GM18858 (cell line): Measurements from ENCODE around the gene FOXE3.

Experiments used
- ATAC-seq: cut with Tn5 transposase; IDR thresholded peaks from one replicate; pipeline ENCODE4 v1.9.1; 2021; ENCODE audit not compliant: unreplicated experiment

The FOXE3 gene

DNA sequence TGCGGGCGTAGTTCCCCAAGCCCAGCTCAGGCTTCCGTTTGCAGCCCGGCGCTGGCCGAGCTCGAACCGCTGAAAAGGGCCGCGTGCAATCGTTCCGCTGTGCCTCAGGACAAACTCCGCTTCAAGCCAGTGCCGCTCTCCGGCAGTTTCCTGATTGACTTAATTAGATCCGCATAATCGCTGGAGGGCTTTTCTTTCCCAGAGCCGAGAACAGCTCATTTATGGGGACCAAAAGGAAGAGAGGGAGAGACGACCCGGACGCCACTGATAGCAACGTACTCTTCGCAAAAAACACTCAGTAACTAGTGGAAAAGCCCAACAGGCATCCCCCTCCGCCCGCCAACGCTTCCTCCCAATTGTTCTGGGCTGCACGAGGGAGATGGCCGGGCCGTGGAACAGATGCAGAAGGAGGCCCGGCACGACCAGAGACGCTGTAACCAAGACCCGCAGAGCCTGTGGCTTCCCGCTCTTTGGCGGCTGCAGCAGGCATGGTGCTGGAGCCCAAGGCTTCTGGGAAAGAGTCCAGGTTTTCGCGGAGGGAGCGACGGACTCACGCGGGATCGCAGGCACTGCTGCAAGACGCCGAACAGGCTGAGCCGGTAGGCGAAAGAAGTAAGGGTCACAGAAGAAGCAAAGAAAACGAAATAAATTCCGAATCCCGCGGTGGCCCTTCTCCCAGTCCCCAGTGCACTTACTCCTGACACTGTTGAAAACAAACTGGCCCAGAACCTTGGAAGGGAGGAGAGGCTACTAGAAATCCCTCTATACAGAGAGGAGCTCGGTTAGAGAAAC lies 18.2 kb downstream of the FOXE3 start:
- no peak for ATAC-seq

DNA sequence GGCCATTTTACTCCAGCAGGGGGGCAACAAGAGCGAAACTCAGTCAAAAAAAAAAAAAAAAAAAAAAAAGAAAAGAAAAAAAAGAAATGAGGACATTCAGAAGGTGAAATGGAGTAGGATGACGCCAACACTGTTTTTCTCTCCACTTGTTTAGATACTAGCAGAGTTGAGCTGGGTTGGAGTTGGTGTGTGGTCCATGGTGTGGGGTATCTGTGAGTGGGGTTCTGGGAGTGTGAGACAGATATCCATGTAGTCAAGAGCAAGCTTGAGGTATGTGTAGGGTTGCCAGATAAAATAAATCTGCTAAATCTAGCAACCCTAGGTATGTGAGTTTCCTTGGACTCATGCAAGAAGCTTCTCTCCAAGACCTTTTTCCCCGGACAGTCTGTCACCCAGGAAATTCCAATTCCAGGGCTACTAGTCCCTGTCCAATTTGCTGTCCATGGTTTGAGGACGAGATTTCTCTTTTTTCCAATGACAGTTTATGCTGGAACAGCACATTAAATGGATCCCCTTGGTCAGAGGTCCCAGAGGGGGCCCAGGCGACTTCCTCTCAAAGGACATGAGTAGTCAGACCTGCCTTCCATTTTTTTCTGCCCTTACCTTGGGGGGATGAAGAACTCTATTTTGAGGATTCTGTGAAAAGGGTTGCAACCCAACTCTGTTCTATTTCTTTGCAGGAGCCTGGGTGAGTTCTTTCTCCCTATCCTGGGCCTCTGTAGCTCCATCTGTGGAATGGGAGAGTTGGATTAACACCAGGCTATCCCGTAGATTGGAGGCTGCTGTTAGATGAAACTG lies 19.6 kb downstream of the FOXE3 start:
- no peak for ATAC-seq

DNA sequence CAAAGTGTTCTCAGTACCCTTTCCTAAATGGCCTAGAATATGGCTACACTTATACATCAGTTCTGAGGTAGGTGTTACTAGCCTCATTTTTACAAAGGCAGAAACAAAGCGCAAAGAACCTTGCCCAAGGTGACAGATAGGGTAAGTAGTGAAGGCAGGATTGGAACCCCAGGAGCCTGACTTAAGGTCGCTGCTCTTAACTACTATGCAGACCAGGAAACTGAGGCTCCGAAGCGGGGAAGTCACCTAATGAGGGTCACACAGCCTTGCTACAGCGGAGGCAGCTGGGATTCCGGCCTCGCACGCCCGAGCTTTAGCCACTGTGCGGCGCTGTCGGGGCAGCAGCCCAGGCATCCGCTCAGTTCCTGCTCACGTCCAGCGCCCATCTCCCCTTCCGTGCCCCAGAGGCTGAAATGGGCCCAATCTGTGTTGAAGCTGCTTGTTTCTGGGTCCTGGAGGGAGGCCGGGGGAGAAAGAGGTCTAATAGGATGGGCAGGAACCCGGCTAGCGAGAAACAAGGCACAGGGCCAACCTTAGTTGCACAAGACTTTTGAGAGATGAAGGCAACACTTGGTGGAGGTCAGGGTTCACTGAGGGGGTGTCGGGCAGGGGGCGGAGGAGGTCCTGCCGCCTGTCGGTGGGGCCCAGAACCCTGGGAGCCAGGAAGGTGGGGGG lies 20.4 kb downstream of the FOXE3 start:
- ATAC-seq = no peak

DNA sequence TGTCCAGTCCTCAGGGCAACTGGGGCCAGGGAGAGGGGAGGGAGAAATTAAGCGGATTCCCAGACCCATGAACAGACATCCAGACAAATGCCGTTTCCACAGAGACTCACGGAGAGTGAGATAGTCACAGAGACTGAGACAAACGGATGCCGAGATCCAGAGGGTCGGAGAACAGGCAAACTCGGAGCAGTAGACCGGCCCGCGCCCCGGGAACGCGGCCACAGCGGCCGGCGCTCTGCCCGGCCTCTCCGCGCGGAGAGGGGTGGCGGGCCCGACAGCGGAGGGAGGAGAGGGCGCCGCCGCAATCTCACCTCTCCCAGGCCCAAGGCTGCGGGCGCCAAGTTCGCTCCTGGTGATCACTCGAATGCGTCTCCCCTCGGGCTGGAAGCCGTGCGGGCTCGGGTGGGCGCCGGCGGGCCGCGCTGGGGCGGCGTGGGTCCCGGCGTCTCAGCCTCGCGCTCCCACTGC lies 20.9 kb downstream of the FOXE3 start:
- ATAC-seq = peak; percentile 3

DNA sequence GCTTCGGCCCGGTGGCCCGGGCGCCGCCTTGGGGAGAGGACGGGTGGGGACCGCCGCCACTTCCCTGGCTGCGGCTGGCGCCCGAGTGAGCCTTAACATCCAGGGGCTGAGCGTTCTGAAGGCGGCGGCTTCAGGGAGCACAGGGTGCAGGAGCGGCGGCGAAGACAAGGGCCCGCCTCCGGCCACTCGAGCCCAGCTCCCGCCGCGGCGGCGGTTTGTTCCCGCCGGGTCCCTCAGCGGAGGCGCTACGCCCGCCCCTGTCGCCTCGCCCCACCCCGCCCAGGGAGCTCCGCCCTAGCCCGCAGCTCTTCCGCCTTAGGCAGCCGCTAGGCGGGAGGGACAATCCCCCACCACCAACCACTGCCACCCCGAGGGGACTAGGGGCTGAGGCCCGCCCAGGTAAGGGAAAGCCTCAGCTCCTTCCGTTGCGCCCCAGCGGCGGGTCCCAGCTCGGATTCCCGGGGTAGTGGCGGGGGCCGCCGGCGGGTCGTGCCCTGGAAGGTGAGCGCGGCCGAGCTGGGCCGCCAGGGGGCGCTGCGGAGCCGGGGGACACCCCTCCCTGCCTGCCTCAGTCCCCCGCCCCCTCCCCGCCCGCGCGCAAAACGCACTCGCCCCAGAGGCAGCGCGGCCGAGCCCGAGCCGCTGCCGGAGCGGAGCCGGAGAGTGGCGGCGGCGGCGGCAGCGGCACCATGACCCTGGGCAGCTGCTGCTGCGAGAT lies 21.5 kb downstream of the FOXE3 start, which contains the start of gene FOXD2:
FOXD2 (plus strand) TSS at position 598 of the 718 bp plus-strand sequence; CDS start at position 690, 92 bp downstream.
- ATAC-seq = peak; percentile 73

DNA sequence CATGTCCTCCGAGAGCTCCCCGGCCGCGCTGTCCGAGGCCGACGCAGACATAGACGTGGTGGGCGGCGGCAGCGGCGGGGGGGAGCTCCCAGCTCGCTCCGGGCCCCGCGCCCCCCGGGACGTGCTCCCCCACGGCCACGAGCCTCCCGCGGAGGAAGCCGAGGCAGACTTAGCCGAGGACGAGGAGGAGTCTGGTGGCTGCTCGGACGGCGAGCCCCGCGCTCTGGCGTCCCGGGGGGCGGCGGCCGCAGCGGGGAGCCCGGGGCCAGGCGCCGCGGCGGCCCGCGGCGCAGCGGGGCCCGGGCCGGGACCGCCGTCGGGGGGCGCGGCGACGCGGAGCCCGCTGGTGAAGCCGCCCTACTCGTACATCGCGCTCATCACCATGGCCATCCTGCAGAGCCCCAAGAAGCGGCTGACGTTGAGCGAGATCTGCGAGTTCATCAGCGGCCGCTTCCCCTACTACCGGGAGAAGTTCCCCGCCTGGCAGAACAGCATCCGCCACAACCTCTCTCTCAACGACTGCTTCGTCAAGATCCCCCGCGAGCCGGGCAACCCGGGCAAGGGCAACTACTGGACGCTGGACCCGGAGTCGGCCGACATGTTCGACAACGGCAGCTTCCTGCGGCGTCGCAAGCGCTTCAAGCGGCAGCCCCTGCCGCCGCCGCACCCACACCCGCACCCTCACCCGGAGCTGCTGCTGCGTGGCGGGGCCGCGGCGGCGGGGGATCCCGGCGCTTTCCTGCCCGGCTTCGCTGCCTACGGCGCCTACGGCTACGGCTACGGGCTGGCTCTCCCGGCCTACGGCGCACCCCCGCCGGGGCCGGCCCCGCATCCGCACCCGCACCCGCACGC lies 22.3 kb downstream of the FOXE3 start:
- no peak for ATAC-seq

DNA sequence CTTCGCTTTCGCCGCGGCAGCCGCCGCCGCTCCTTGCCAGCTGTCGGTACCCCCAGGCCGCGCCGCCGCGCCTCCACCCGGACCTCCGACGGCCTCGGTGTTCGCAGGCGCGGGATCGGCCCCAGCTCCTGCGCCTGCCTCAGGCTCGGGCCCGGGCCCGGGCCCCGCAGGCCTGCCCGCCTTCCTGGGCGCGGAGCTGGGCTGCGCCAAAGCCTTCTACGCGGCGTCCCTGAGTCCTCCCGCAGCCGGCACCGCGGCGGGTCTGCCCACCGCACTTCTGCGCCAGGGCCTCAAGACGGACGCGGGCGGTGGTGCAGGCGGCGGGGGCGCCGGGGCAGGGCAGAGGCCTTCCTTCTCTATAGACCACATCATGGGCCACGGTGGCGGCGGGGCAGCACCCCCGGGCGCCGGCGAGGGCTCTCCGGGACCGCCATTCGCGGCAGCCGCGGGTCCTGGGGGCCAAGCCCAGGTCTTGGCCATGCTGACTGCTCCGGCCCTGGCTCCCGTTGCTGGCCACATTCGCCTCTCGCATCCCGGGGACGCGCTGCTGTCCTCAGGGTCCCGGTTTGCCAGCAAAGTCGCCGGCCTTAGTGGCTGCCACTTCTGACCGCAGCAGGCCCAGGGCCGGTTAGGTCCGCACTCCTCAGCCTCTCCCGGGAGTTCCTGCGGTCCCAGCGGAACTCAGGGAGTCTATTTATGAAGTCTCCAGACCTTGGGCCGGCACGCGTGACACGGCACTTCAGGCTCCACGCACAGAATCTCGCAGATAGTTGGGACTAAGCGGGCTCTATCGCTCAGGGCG lies 23.1 kb downstream of the FOXE3 start:
- ATAC-seq = no peak

DNA sequence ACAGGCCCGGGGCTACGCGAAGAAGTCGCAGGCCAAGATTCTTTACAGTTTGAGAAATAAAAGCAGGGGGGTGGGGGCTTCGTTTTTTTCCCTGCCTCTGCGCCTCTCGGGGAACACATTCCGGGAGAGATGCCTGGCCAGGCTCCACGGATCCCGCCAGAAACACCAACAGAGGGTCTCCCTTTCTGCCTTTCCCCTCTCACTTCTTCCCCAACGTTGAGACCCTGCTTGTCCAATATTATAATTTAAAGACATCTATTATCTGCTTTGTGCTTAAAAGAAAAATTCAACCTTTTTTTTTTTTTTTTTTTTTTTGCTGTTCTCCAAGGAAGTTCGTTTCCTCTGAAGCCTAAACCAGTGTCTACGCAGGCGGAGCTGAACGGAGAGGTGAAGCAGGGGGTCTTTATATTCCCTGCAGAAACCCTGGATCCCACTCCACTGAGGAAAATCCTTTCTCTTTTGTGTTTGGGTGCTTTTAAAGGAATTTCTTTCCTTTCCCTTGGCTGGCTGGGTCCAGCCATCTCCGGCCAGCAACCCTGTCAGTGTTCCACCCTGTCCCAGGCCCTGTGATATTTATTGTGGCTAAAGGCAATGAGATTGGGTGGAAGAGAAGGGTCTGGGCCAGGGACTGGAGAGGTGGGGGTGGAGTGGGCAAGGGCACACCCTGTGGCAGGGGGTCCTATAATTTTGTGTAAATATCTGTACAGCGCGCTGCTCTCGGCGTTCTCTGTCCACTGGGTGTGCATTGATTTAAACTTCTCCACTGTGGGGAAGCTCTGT lies 23.9 kb downstream of the FOXE3 start:
- ATAC-seq = no peak

DNA sequence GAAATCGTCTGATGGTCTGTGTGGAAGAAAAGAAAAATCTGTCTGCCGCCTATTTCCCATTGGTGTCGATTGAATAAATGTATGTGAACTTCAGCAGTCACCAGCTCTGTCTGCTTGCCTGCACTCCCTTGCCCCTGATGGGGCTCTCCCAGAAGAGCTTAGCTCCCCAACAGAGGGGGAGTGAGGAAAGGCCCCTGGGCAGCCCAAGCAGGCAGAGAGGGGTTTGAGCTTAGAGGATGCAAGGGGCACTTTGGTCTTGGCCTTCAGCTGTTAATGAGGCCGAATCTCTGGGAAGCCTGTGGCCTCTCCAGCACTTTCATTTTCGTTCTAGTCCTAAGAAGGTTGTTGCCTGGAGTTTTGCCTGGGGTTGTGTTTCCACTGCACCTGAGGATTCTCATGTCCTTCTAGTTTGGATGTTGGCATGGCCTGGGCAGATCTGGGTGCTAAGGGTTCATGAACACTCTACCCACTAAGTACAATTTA lies 24.6 kb downstream of the FOXE3 start:
- no peak for ATAC-seq

DNA sequence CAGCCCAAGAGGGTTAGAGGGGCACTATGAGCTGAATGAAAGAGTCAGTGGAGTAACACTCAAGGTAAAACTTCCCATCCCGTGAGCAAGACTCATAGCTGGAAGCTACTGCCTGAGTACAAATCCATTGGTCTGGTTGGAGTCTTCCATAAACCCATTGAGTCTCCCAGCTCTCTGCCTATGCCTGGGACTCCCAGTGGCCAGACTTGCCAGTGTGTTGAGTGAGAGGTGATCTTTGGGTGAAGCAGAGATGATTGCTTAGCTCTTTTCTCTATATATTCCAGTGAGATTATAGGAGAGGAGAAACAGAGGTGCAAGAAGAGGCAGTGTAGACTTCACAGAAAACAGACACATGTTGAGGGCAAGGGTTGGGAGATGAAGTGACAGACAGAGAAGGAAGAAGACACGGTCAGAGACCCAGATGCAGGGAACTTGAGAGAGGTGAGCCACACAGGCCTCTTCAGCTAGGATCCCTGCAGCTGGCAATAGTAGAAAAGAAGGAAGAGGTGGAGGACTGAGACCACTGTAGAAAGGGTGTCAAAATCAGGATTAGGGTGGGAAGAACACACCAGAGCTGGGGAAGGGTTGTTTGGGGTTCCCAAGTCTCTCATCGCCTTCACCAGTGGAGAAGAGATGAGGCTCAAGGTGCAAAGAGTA lies 25.5 kb downstream of the FOXE3 start:
- no peak for ATAC-seq

DNA sequence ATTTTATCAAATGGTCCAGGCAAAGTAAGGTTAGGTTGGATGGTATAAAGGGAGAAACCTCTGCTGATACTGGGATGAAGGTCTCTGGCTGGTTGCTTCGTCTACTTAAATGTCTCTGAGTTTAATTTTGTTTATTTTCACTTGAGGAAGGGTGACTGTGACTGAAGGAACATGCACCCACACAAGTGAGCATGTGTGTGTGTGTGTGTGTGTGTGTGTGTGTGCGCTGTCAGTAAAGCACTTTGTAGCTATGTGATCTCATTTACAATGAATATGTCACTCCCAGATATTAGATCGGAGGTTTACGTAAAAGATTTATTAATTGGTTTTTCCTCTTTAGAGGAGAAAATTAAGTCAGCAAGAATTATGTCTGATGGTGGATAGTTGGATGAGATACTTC lies 26.1 kb downstream of the FOXE3 start:
- no peak for ATAC-seq

DNA sequence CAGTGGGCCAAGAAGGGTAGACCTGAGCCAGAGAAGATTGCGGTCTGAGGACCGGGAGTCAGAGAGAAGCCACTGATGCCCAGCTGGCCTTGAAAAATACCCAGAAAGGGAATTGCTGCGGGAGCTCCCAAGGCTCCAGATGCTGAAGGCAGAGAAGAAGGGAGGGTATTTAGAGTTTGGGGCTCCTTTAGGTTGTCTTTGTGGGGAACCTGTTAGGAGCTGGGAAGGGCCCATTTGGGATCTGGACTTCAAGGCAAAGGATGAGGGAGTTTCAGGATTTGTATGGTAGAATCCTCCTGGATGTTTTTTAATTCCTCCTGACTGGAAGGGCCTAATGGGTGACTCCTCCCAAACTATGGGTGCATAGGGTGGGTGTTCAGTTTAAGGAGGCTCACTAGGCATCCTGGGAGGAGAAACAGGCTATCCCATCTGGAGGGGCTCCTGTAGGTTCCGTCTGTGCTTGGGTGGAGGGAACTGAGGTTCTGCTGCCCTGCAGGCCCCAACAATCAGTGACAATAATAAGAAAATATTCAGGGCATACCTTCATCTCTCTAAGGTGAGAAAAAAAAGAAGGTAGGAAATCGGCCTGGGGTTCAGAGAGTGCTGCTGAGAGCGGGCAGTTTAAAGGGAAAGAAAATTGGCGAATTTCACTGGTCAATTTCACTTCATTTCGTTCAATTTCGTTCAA lies 26.9 kb downstream of the FOXE3 start:
- ATAC-seq = no peak

DNA sequence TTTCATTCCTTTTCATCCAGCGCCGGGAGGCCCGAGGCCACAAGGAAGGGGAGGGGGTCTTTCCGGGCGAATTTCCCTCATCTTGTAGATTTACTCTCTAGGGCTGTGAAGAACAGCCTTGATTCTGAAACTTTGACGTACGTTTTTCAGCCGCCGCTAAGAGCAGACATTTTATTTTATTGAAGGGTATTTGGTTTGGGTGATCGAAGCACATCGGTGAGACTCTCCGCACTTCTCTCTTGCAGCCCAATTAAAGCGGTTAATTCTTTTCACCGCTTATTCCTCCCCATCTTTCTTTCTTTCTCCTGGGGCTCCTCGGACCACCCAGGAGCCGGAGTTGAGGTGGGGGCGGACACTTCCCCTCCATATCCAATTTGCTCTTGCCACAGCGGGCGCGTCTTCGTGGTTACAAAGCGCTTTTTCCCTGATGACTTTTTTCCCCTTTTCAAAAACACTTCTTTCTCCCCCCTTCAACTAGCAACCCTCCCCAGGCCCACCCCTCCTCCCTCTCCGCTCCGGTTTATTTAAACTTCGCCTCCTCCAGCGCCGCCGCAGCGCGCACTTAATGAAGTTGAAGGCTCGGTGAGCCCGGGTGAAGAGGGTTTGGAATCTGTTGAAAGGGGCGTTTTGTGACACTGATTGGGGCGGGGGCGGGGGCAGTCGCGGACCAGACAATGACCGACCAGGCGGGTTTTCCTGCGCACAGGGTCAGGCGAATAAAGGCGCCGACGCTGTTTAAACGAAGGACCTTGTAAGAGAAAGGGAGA lies 27.6 kb downstream of the FOXE3 start:
- ATAC-seq = no peak

DNA sequence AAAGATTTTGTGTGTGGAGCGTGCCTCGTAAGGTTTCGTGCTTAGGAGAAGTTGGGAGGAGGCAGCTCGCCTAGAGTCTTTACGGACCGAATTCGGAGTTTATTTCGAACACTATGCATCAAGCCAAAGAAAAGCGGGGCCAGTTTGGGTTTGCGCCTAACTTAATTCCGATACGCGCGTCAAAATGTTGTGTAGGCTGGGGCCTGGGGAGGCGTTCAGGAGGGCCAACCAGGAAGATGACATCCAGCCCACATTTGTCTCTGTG lies 28.1 kb downstream of the FOXE3 start:
- ATAC-seq = no peak

DNA sequence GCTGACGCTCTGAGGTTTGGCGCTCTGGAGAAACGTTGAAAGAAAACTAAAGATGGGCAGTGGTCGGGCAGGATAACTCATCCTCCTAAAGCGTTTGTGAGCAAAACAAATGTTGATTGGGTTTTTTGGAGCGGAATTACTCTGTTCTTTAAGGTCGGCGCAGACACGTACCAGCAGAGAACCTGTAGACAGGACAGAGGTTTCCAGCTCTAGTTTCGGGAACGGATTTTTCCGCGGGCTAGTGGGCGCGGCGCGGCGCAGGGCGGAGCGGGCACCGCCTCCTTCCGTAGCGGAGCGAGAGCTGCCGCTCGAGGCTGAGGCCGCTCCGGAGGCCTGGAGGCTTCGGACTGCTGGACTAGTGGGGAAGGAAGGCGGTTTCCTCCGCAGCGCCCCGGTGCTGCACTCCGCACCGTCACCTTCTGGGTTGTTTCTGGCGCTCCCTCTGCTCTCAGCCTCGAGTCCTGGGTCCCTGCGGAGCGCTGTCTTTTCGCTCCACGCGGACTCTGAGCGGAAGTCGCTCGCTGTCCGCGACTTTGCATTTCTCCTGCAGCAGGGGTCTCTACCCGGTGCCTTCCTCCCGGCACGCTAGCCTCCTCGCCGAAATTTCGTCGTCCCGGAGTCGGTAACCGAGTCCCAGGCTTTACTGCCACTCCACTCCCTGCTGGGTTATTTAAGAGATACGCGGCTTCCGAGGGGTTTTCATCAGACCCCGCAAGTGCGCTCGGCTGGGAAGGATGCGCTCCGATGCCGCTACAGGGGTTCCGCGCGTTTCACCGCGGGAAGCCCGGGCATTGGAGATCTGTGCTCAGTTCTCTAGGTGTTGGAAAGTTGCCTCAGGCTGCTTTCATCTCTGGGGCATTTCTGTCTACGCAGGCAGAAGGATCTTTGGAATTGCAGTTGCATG lies 28.7 kb downstream of the FOXE3 start:
- no peak for ATAC-seq
